ENCODE data around the gene SV2C.
"Not testable (repeated sequence)": the region's sequence is repeated elsewhere in the genome, so short reads cannot be mapped to it uniquely, and the experiment has no call there.

Gene SV2C, protein sequence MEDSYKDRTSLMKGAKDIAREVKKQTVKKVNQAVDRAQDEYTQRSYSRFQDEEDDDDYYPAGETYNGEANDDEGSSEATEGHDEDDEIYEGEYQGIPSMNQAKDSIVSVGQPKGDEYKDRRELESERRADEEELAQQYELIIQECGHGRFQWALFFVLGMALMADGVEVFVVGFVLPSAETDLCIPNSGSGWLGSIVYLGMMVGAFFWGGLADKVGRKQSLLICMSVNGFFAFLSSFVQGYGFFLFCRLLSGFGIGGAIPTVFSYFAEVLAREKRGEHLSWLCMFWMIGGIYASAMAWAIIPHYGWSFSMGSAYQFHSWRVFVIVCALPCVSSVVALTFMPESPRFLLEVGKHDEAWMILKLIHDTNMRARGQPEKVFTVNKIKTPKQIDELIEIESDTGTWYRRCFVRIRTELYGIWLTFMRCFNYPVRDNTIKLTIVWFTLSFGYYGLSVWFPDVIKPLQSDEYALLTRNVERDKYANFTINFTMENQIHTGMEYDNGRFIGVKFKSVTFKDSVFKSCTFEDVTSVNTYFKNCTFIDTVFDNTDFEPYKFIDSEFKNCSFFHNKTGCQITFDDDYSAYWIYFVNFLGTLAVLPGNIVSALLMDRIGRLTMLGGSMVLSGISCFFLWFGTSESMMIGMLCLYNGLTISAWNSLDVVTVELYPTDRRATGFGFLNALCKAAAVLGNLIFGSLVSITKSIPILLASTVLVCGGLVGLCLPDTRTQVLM

DNA sequence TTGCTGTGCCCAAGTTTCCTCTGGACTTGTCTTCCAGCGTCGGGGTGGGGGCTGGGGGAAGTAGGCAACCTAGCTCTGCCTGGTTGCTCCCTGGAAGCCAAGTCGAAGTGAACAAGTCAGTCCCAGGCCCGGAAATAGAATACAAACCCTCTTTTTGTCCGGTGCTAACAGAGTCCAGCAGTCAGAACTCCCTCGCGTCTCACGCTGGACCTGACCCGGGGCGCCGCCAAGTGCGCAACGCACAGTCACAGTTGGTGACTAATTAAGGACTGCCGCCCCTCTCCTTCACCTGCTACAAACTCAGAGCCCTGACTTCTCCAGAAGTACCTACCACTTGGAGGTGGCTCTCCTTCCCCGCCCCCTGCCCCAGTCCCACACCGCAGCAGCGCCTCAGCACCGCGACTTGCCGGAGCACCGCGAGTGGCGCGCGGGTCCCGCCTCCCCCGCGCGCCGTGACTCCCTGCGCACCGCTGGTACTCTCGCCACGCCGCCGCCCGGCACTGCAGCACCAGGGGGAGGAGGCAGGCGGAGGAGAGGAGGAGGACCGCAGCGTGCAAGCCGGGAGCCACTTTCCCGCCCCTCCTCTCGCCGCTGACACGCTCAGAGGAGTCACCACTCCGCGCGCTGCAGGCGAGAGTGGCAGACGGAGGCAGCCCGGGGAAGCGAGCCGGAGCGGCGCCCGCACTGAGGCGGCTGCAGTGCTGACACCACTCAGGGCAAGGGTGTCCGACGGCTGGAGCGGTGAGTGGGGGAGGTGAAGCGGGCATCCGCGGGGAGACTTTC, at the start of gene SV2C:
TSS of gene SV2C (plus strand) at position 612 of the 783 bp plus-strand sequence. CDS start 48,368 bp downstream, outside the sequence.
- DNase-seq (ENCODE audit: low read depth in 2 of 2) = peak; percentile 30 to 38

DNA sequence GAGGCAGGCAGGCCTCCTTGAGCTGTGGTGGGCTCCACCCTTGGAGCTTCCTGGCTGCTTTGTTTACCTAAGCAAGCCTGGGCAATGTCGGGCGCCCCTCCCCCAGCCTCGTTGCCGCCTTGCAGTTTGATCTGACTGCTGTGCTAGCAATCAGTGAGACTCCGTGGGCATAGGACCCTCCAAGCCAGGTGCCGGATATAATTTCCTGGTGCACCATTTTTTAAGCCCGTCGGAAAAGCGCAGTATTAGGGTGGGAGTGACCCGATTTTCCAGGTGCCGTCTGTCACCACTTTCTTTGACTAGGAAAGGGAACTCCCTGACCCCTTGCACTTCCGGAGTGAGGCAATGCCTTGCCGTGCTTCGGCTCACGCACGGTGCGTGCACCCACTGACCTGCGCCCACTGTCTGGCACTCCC, 45.4 kb upstream of the SV2C start:
- DNase-seq (ENCODE audit: low read depth in 2 of 2) = not testable (repeated sequence)

DNA sequence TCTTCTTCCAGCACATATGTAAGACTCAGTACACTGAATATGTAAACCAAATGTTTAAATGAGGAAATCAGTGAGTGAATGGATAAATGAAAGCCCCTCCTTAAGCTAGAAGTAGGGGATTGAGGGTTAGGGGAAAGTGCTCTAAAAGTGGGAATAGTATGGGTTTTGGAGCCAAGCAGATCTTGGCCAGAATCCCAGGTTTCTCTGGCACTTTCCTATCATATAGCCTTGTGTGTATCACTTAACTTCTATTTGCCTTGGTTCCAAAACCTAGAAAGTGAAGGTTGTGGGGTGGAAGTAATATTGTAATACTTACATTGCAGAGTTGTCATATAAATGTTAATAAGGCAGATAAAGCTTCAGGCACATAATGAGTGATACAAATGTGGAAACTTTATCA, 45.0 kb upstream of the SV2C start:
- DNase-seq (ENCODE audit: low read depth in 2 of 2) = no peak

DNA sequence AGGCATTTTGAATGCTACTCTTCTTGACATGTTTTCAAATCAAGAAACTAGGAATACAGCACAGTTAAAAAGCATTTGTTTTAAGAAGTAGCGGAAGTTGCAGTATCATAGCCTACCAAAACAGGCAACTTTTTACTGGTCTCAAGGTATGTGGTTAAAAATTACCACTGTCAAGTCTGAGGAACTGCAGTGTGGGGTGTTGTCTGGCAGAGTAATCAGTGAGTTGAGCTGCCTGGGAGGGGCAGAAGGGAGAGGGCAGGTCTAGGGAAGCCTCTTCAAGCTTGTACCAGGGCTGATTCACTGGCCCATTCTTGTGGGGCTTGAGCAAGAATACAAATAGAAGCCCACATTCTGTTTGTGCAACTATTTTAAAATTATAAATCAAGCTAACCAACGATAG, 42.4 kb upstream of the SV2C start:
- no peak for DNase-seq (ENCODE audit: low read depth in 2 of 2)

DNA sequence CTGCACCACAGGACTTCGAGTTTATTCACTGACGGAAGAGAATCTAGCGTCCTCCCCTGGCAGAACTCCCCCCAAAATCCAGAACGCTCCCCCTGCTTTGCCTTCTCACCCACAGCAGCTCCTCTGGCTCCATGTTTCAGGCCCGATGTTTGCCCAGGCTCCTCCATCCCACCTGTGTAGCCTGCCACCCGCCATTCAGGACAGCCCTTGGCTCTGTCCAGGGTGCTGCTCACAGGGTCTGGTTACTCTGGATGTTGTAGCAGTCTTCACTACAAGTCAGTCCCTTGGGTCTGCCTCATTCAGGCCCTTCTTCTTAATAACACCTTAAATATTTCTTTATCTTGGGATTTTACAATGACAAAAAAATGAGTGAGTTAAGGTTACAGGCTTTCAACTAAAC, 41.3 kb upstream of the SV2C start:
- DNase-seq (ENCODE audit: low read depth in 2 of 2) = no peak

DNA sequence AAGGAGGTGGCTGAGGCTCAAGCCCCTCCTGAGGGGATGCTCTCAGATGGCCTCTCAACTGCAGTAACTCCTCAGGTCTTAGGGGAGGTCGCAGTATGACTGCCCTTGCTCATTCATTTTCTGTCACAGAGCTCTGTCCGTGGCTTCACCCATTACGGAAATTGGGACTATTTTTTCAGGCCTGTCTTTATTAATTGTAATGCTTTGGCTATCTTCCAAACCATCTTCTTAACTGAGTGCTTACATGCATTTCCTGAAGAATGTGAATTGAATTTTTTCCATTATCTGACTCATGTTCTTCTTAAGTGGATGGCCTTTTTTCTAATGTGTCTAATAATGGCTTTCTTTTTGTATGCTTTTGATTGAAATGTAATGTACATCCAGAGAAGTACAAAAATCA, 36.4 kb upstream of the SV2C start:
- no peak for DNase-seq (ENCODE audit: low read depth in 2 of 2)

DNA sequence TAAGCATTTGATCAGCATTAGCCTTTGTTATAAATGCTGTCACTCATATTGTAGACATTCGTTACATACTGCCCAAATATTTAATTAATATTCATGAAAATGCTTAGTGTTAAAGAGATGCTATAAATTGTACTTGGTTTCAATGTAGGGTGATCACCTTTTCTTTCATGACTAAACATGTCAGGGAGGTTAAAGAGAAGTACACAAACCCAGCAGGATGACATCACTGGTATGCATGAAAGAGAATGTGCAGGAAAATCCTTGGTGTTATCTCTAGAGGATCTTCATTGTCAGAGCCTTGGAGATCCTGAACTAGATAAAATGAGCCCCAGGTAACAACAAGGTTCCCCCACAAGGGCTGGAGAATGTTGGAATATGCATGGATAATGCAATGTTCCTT, 33.0 kb upstream of the SV2C start:
- no peak for DNase-seq (ENCODE audit: low read depth in 2 of 2)

DNA sequence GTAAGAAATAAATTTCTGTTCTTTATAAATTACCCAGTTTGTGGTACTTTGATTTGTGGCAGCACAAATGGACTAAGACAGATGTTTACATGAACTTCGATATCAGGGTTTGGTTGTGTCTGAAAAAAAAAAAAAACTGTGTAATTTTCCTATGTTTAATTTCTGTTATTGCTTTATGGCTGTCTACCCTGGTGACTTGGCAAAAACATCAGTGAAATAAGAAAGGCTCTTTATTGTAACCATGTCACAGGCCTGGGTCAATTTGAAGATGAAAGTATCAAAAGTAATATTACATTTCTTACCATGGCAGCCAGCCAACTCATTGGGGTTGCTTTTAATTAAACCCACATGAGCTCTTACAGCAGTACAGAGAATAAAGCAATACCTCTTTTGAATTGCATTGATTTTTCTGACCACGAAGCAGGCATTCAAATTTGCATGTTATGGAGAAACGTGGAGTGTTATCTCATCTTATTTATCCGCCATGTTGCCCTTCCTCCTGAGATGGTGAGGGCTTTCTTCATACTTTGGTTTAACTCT, 20.6 kb upstream of the SV2C start:
- no peak for DNase-seq (ENCODE audit: low read depth in 2 of 2)

DNA sequence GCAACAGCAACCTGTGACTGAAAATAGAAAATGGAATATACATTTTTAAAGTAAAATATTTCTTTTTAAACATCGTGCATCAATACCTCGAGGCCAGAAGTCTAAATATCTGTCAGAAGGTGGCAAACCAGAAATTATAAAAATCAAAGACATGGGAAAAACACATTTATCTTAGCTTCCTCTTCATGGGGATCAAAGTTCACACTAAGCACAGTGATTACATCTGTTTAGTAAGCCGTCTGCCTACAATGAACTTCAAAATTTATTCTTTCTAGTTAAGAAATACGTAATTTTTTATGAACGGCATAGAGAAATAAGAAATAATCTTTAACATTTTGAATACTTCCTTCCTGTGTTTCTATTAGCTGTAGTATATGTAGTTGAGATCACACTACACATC, 17.9 kb upstream of the SV2C start:
- no peak for DNase-seq (ENCODE audit: low read depth in 2 of 2)

DNA sequence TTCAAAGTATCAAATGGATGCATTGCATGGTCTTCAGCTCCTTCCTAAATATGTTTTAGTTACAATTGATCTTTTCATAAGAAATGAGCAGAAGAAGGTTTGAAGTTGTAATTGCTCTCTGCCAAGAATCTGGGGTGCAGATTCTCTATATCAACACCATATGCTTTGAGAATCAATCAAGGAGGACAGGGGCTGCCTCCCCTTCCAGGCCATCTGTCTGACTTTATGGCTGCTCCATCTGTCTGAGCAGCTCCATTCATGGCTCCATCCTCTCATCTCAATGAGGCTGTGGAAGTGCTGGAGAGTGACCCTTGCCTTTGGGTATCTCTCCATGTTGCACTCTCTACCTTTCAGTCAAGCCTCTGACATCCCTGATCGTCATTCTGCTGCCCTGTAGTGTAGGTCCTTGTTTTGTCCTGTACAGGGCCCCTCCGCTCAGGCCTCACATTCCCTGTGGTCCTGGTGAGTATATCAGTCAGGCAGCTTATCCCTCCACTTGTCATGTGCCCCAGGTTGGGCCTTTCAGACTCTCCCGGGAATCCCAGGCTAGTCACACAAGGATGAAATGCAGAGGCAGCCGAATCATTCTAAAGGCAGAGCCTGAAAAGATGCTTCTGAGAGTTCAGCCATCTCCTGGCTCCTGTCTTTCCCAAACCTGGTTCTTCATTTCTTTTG, 14.0 kb upstream of the SV2C start:
- no peak for DNase-seq (ENCODE audit: low read depth in 2 of 2)

DNA sequence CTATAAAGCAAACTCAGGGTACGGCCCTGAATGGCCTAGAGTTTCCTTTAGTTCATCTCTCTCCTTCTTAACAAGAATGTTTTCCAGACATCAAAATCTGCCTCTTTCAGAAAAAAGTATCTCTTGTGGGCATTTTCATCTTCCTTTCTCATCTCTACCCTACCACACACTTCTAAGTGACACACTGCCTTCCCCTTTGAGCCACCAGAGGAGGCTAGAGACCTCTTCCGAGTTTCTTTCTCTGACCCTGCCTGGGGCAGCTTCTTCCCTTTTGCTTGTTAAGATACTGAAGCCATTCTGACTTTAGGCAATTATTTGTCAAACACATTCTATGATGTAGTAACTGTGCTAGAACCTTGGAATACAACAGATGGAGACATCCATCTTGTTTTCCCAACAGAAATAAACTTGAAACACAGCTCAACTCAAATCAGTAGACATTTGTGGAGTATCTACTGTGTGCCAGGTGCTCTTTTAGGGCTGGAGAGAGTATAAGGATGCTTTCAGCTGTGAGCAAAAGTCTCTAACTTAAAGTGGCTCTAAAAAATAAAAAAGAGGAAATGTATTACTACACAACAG, 8.6 kb upstream of the SV2C start:
- no peak for DNase-seq (ENCODE audit: low read depth in 2 of 2)

DNA sequence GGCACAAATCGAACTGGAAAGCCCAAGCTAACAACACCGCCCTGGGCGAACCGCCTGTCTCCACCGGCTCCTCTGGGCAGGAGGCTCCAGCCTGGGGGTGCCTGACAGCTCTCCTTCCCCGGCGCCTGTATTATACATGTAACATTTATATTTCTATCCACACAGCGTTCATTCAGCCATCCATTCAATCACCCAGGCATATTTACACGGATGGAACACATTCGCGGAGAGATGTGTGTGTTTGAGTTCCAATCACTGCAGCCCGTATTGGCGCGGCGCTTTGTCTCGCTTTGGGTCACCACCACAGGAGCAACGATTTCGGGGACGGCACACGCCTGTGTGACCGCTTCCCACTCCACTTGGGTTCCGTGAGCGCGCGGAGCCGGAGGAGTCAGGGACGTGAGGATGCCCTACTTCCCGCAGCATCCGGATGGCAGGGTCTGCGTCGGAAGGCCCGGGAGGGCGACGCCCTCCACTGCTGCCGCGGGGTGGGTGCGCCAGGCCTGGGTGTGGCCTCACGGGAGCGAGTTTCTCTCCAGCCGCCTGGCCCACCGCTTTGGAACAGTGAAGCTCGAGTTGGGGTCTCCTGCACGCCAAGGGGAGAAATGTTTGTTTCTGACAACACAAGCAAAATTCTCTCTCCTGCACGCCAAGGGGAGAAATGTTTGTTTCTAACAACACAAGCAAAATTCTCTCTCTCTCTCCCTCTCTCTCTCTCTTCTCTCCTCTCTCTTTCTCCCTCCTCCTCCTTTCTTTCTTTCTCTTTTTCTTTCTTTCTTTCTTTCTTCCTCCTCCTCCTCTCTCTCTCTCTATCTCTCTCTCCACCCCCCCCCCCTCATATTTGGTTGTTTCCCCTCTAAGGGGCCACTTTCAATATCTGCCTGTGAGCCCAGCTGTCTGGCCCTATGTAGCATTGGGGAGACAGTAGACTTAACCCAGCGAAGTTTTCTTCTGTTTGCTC, 1.1 kb upstream of the SV2C start:
- DNase-seq (ENCODE audit: low read depth in 2 of 2) = no peak

DNA sequence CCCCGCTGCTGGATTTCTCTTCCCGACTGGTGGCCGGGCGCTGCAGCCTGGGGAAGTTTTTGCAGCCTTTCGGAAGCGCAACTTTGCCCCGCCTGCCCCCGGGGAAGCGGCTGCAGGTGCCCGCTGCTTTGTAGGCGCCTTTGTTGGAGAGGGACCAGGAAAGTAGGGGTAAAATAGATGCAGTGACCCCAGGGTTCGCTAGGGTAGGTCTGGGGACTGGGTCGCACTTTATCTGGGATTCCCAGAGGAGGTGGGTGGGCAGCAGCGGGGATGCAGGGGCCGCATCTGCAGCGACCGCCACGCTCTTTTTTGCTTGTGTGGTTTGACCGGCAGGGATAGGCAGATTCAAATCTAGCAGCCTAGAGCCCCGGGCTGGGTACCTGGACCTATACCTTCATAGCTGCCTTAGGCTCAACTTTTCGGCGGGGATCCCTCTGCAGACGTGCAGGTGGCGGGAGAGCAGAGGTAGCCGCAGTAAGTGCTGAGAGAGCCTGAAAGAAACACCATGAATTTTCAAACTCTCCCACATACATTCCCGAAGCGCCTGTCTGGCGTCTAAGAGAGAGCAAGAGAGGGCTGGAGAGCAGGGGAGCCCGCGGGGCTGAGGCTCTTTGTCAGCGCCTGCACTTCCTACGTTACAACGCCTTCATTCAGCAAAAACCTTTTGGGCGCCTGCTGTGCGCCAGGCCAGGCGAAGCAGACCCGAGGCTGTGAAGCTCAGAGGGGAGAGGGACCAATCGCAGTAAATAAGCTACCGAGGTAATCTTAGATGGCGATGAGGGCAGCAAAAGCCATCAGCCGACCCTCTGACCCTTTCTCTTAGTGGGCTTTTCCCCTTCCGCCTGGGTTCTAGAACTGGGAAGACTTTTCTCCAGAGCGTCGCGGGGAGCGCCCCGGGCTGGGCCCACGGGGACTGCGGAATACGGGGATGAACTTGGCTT, 642 bp downstream of the SV2C start:
- no peak for DNase-seq (ENCODE audit: low read depth in 2 of 2)

DNA sequence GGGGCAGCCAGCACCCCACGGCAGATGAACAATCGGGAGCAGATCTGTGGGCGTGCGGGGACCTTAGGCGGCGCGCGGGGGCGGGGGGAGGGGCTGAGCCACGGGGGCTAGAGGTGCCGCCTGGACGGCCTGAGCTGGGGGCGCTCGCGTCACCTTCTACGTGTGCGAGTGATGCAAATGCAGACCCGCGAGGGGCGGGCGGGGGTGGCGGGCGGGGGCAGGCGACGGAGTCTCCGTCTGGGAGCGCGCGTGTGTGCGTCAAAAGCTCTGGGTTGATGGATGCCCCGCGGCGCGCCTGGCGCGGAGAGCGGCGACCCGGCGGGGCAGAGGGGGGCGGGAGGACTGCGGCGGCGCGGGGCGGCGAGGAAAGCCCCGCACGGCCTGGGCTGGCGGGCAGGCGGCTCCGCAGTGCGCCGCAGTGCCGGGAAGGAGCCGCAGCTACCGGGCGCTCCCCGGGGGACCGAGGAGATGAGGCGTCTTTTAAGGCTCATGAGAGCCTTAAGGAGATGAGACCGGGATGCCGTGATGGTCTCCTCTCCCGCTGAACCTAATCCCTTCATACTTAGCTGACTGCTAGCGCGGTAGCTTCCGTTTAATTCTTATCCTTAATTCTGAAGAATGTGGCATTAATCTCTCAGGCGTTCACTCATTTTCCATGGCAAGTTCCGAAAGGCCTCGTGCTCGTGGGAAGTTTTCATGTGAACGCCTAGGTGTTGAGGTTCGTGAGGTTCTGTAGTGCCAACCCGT, 1.5 kb downstream of the SV2C start:
- DNase-seq (ENCODE audit: low read depth in 2 of 2) = no peak

DNA sequence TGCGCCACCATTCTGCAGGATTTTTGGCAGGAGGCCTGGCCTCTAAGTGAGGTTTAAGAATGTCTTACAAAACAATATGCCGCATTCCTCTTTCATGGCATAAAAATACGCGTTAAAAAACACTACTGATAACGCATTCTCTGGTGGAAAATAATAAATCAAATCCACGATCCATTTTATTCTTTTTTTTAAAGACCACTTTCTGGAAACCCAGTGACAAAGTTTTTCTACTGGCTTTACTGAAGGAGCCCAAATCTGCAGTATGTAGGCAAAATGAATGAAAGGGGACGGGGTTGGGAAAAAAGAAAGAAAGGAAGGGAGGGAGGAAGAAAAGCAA, 2.0 kb downstream of the SV2C start:
- DNase-seq (ENCODE audit: low read depth in 2 of 2) = no peak

DNA sequence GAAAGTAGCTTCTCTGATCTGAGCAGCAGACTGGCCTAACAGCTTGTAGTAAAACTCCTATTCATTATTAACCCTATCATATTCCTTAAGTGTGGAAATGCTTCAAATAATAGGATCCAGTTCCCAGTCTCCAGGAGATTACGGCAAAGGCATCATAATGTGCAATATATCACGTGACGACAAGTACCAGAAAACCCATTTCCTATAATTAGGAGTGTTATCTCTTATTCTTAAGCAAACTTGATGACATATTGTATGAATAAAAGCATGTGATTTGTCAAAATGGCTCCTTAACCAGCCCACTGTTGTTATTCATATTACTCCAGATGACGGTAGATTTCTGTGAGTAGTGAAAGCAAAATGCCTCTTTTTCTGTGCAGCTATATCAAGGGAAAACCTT, 2.9 kb downstream of the SV2C start:
- no peak for DNase-seq (ENCODE audit: low read depth in 2 of 2)

DNA sequence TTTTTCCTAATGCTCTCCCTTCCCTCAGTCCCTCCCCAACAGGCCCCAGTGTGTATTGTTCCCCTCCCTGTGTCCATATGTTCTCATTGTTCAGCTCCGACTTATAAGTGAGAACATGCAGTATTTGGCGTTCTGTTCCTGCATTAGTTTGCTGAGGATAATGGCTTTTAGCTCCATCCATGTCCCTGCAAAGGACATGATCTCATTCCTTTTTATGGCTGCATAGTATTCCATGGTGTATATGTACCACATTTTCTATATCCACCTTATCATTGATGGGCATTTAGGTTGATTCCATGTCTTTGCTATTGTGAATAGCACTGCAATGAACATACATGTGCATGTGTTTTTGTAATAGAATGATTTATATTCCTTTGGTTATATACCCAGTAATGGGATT, 6.0 kb downstream of the SV2C start:
- DNase-seq (ENCODE audit: low read depth in 2 of 2) = not testable (repeated sequence)

DNA sequence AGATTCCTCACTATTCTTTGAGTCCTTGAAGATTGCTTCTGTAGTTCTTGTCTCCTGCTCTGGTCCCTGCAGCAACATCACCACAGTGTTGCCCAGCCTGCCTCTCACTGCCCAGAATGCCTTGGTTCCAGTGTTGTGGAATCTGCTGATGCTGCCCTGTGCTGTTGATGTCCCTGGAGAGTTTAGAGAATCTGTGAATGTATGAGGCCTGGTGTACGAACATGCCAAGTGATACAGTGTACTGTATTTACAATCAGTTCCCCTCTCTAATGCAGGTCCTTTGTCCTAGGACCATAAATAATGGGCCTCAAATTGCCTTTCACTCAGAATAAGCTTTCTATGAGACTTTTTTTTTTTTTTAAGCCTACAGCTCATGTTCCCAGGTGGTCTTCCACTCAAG, 8.2 kb downstream of the SV2C start:
- DNase-seq (ENCODE audit: low read depth in 2 of 2) = no peak
